ENCODE data around the gene DDX24. TPM values are rescaled to one million over a fixed set of nuclear protein-coding genes. Genes with fewer than 3 reads are reported as not detected.

DDX24 gene
- total and polyA plus RNA-seq, 2 of the 8 experiments (the other 6 are each of a cell fraction or from before 2014, with no cell fraction given): 89.0 to 201 TPM

DNA sequence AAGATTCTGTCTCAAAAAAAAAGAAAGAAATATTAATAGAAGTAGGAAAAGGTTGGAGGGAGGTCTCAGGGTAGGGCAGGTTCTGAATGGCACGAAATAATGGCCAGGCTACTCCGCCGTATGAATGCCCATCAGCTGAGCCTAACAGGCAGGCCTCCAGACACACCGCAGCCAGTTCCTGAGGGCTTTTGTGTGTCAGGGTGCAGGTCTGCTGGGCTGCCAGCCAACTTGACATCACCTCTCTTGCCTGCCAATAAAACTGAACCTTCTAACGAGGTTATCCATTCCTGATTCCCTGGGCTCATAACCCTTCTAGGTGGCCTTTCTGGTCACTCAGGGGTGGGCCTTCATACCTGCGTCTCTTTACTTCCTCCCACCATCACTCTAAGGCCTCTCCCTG lies 32.5 kb upstream of the DDX24 start:
- peaks cover 0 to 5% (median under 1%) of the 10 kb centered on the region in 4 experiments; a peak in 2 of 7 replicates for H3K4me1 ChIP-seq (replicated peaks in 1 of 4; ENCODE audit: control insufficient read depth in 3 of 4, insufficient read depth in 4 of 4, low read length in 3 of 4)
- H3K56ac ChIP-seq (replicated peaks; ENCODE audit: insufficient read length, low read depth, low read length): no peak overlapping the region
- DNase-seq (ENCODE audit: low read depth in 1 of 2, low spot score in 2 of 2) (no peak), FAIRE-seq (no peak)
- no peak overlapping the region for H2AFZ ChIP-seq (ENCODE audit: low read length)
- no peaks in the 10 kb centered on the region for H3K79me1 ChIP-seq (ENCODE audit: low read depth, low read length)
- WGBS, 2 experiments (ENCODE audit: extremely low coverage in 1 of 2, insufficient coverage in 1 of 2, insufficient read length in 1 of 2, insufficient replicate concordance in 2 of 2, low coverage in 1 of 2, low lambda C conversion rate in 2 of 2, missing lambda C conversion rate in 1 of 2): 75% methylated on average over 6 of the region's 6 CpGs; no CpG with 5 or more reads in 1 of the 2 experiments
- H4K20me1 ChIP-seq (replicated peaks in 1 of 2; ENCODE audit: control insufficient read depth in 1 of 2, insufficient read depth in 2 of 2, low read length in 2 of 2): no peaks in the 10 kb centered on the region
- no peak overlapping the region for H3K27ac ChIP-seq (ENCODE audit: low read depth, low read length)
- no peak overlapping the region for H3K9ac ChIP-seq (replicated peaks in 1 of 4; ENCODE audit: extremely low read depth in 1 of 4, low read depth in 3 of 4, low read length in 3 of 4)
- no peak overlapping the region; the same call in 1 of the 2 replicates for H3K18ac ChIP-seq (ENCODE audit: extremely low read depth, low read length)
- no peak overlapping the region for H2BK120ac ChIP-seq (replicated peaks; ENCODE audit: low read depth, low read length)
- H4K8ac ChIP-seq (ENCODE audit: extremely low read depth, insufficient read depth, low read length): no peak overlapping the region
- H3K36me3 ChIP-seq (ENCODE audit: control insufficient read depth in 2 of 4, insufficient read depth in 4 of 4, low read length in 3 of 4): no peaks in the 10 kb centered on the region
- H4K91ac ChIP-seq (replicated peaks; ENCODE audit: insufficient read length, low read length): no peak overlapping the region
- no peak overlapping the region for H3K14ac ChIP-seq (ENCODE audit: insufficient read length)
- H4K5ac ChIP-seq (ENCODE audit: insufficient read length, low read depth, low read length): no peak overlapping the region
- H2BK15ac ChIP-seq (ENCODE audit: low read length): no peak overlapping the region
- H3K79me2 ChIP-seq (ENCODE audit: control insufficient read depth in 1 of 2, insufficient read depth in 2 of 2, low read length in 2 of 2): no peaks in the 10 kb centered on the region
- POLR2A ChIA-PET (ENCODE audit: partially characterized antibody): no interaction called here
- no peaks in the 10 kb centered on the region; a peak in 1 of 7 replicates for H3K27me3 ChIP-seq (replicated peaks in 1 of 4; ENCODE audit: control insufficient read depth in 3 of 4, extremely low read depth in 1 of 4, insufficient read depth in 3 of 4, low read length in 3 of 4)
- no peaks in the 10 kb centered on the region for H3K9me3 ChIP-seq (ENCODE audit: insufficient read depth in 2 of 2, low read depth in 1 of 2, low read length in 1 of 2)
- no peak overlapping the region for H2BK20ac ChIP-seq (ENCODE audit: low read length)
- no peak overlapping the region for H3K4me3 ChIP-seq (ENCODE audit: extremely low read depth in 1 of 4, insufficient read depth in 2 of 4, low read depth in 3 of 4, low read length in 4 of 4)
- H3K4ac ChIP-seq (replicated peaks; ENCODE audit: insufficient read length, low read depth, low read length): no peak overlapping the region
- H2AK5ac ChIP-seq (ENCODE audit: low read depth, low read length): no peak overlapping the region
- H3K4me2 ChIP-seq (ENCODE audit: insufficient read depth in 1 of 2, low read depth in 2 of 2, low read length in 2 of 2): no peak overlapping the region
- H3K23me2 ChIP-seq (ENCODE audit: low read depth, low read length): no peaks in the 10 kb centered on the region
- no peak overlapping the region for H3K23ac ChIP-seq (ENCODE audit: insufficient read length)
- CTCF ChIA-PET (ENCODE audit: partially characterized antibody): interaction anchor here (0.5 to 1.7 kb wide), 5 partner anchors 13 to 276 kb away, joined by 3 to 5 read pairs (median 4); partner anchors contain the start of gene IFI27L2
- no peak overlapping the region for H2BK5ac ChIP-seq (ENCODE audit: low read depth, low read length)
- no peak overlapping the region for H2BK12ac ChIP-seq (ENCODE audit: low read depth, low read length)
- TF ChIP-seq KDM4A (IDR thresholded peaks at IDR 0.05; ENCODE audit: low read depth, low read length, severe bottlenecking) (no peak), RXRA (IDR thresholded peaks at IDR 0.05; ENCODE audit: insufficient read depth, low read depth, low read length) (no peak)
- TF ChIP-seq, protein P1, sequence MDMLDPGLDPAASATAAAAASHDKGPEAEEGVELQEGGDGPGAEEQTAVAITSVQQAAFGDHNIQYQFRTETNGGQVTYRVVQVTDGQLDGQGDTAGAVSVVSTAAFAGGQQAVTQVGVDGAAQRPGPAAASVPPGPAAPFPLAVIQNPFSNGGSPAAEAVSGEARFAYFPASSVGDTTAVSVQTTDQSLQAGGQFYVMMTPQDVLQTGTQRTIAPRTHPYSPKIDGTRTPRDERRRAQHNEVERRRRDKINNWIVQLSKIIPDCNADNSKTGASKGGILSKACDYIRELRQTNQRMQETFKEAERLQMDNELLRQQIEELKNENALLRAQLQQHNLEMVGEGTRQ (IDR thresholded peaks at IDR 0.05; ENCODE audit: low read length): no peak
